Measurements from ENCODE around the gene SMG6.

The SMG6 gene

GRCh38 chr17:2060385-2060658, 243.3 kb downstream of the SMG6 start:
- DNase-seq (ENCODE audit: low spot score) = no peak
- TF ChIP-seq, protein P1, sequence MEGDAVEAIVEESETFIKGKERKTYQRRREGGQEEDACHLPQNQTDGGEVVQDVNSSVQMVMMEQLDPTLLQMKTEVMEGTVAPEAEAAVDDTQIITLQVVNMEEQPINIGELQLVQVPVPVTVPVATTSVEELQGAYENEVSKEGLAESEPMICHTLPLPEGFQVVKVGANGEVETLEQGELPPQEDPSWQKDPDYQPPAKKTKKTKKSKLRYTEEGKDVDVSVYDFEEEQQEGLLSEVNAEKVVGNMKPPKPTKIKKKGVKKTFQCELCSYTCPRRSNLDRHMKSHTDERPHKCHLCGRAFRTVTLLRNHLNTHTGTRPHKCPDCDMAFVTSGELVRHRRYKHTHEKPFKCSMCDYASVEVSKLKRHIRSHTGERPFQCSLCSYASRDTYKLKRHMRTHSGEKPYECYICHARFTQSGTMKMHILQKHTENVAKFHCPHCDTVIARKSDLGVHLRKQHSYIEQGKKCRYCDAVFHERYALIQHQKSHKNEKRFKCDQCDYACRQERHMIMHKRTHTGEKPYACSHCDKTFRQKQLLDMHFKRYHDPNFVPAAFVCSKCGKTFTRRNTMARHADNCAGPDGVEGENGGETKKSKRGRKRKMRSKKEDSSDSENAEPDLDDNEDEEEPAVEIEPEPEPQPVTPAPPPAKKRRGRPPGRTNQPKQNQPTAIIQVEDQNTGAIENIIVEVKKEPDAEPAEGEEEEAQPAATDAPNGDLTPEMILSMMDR (IDR thresholded peaks at IDR 0.05; ENCODE audit: extremely low read depth, insufficient read depth, missing control alignments) = no peak
- in situ Hi-C loops (cut with MboI; ENCODE audit: low pct_unique_long_range_greater_than_20kb, low sequenced_read_pairs, unreplicated experiment) = loop anchor here (10.0 kb wide), 1 partner anchor 184 kb away; no protein-coding TSS in a partner anchor

- in situ Hi-C loops (cut with MboI; ENCODE audit: low pct_unique_long_range_greater_than_20kb, low sequenced_read_pairs, unreplicated experiment) = loop anchor here (10.0 kb wide), 1 partner anchor 185 kb away; no protein-coding TSS in a partner anchor
- no peak for DNase-seq (ENCODE audit: low spot score)
- TF ChIP-seq, protein P1 (IDR thresholded peaks at IDR 0.05; ENCODE audit: extremely low read depth, insufficient read depth, missing control alignments) = no peak
Measured at GRCh38 chr17:2059547-2060384, 243.8 kb downstream of the SMG6 start.

- TF ChIP-seq, protein P1 (IDR thresholded peaks at IDR 0.05; ENCODE audit: extremely low read depth, insufficient read depth, missing control alignments) = peak; percentile 97
- in situ Hi-C loops (cut with MboI; ENCODE audit: low pct_unique_long_range_greater_than_20kb, low sequenced_read_pairs, unreplicated experiment) = no loop called here
- DNase-seq (ENCODE audit: low spot score) = peak; percentile 89
Measured at GRCh38 chr17:2058586-2059546, 244.7 kb downstream of the SMG6 start.

DNA sequence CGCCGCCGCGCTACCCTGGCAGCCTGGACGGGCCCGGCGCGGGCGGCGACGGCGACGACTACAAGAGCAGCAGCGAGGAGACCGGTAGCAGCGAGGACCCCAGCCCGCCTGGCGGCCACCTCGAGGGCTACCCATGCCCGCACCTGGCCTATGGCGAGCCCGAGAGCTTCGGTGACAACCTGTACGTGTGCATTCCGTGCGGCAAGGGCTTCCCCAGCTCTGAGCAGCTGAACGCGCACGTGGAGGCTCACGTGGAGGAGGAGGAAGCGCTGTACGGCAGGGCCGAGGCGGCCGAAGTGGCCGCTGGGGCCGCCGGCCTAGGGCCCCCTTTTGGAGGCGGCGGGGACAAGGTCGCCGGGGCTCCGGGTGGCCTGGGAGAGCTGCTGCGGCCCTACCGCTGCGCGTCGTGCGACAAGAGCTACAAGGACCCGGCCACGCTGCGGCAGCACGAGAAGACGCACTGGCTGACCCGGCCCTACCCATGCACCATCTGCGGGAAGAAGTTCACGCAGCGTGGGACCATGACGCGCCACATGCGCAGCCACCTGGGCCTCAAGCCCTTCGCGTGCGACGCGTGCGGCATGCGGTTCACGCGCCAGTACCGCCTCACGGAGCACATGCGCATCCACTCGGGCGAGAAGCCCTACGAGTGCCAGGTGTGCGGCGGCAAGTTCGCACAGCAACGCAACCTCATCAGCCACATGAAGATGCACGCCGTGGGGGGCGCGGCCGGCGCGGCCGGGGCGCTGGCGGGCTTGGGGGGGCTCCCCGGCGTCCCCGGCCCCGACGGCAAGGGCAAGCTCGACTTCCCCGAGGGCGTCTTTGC, 245.6 kb downstream of the SMG6 start:
- TF ChIP-seq, protein P1 (IDR thresholded peaks at IDR 0.05; ENCODE audit: extremely low read depth, insufficient read depth, missing control alignments) = no peak

GRCh38 chr17:2057175-2057759, 246.3 kb downstream of the SMG6 start:
- in situ Hi-C loops (cut with MboI; ENCODE audit: low pct_unique_long_range_greater_than_20kb, low sequenced_read_pairs, unreplicated experiment) = no loop called here
- TF ChIP-seq, protein P1 (IDR thresholded peaks at IDR 0.05; ENCODE audit: extremely low read depth, insufficient read depth, missing control alignments) = no peak
- DNase-seq (ENCODE audit: low spot score) = no peak

More for the DNA sequence above, 245.6 kb downstream of the SMG6 start:
- in situ Hi-C loops (cut with MboI; ENCODE audit: low pct_unique_long_range_greater_than_20kb, low sequenced_read_pairs, unreplicated experiment) = no loop called here
- no peak for DNase-seq (ENCODE audit: low spot score)

Data from GM13977 (cell line).